Lower leg skin (tissue), 3 donors: ENCODE data around the gene B4GALT3.

ENCODE experiments used
- POLR2A ChIP-seq, 2 donors: fragments of 450-650 bp; IDR thresholded peaks; one replicate each; pipeline ENCODE4 v1.6.1; 2016 to 2017; ENCODE audit warnings: antibody characterized with exemption in 2 of 2, mild to moderate bottlenecking in 1 of 2, moderate library complexity in 1 of 2
- TF ChIP-seq, protein P1 (sequence below), 3 donors: fragments of 450-650 bp; IDR thresholded peaks; one replicate each; pipeline ENCODE4 v1.5.1; 2016; ENCODE audit warnings: antibody characterized with exemption in 3 of 3, mild to moderate bottlenecking in 3 of 3, moderate library complexity in 2 of 3

GRCh38 chr1:161180639-161181038 is 3.3 kb upstream of the B4GALT3 start:
- TF ChIP-seq, protein P1, sequence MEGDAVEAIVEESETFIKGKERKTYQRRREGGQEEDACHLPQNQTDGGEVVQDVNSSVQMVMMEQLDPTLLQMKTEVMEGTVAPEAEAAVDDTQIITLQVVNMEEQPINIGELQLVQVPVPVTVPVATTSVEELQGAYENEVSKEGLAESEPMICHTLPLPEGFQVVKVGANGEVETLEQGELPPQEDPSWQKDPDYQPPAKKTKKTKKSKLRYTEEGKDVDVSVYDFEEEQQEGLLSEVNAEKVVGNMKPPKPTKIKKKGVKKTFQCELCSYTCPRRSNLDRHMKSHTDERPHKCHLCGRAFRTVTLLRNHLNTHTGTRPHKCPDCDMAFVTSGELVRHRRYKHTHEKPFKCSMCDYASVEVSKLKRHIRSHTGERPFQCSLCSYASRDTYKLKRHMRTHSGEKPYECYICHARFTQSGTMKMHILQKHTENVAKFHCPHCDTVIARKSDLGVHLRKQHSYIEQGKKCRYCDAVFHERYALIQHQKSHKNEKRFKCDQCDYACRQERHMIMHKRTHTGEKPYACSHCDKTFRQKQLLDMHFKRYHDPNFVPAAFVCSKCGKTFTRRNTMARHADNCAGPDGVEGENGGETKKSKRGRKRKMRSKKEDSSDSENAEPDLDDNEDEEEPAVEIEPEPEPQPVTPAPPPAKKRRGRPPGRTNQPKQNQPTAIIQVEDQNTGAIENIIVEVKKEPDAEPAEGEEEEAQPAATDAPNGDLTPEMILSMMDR (IDR thresholded peaks at IDR 0.05) = no peak
- TF ChIP-seq POLR2A (IDR thresholded peaks at IDR 0.05) = no peak
